CD8-positive, alpha-beta memory T cell (primary cell): ENCODE results near the gene REC8. TPM values are rescaled to one million over a fixed set of nuclear protein-coding genes. Genes with fewer than 3 reads are reported as not detected.

Source experiments
- CTCF ChIA-PET: fragments of 350-600 bp; sonication (Branson Sonifier 250); formaldehyde crosslinking; loops from one replicate; lab custom pipeline; 2021; ENCODE audit warnings: antibody characterized with exemption; lab: Charles Lee
- POLR2A ChIA-PET: fragments of 350-600 bp; sonication (Branson Sonifier 250); formaldehyde crosslinking; loops from one replicate; lab custom pipeline; 2021; ENCODE audit warnings: antibody characterized with exemption; lab: Charles Lee
- DNase-seq, 5 donors: peaks; one replicate each; pipeline versions ENCODE4 v3.0.0 to v3.0.0-alpha.2; 2020 to 2022; ENCODE audit warnings: mixed read lengths in 1 of 5
- H3K27ac ChIP-seq: one replicate; pipeline ENCODE4 v1.7.0; 2013; ENCODE audit warnings: low read depth, mild to moderate bottlenecking, low read length, moderate library complexity
- H3K27me3 ChIP-seq: 2 replicates; pipeline ENCODE4 v1.7.0; 2013; ENCODE audit warnings: low read length, mild to moderate bottlenecking; ENCODE audit not compliant: insufficient read depth, poor library complexity, severe bottlenecking
- H3K36me3 ChIP-seq: 2 replicates; pipeline ENCODE4 v1.7.0; 2013; ENCODE audit warnings: mild to moderate bottlenecking, low read length, moderate library complexity; ENCODE audit not compliant: insufficient read depth
- H3K4me1 ChIP-seq: 2 replicates; pipeline ENCODE4 v1.7.0; 2013; ENCODE audit warnings: mild to moderate bottlenecking, low read length, moderate library complexity; ENCODE audit not compliant: insufficient read depth
- H3K4me3 ChIP-seq: 2 replicates; pipeline ENCODE4 v1.7.0; 2013; ENCODE audit warnings: mild to moderate bottlenecking, low read length
- H3K9me3 ChIP-seq: 2 replicates; pipeline ENCODE4 v1.7.0; 2013; ENCODE audit warnings: mild to moderate bottlenecking, low read length
- H3K27ac Mint-ChIP-seq, 8 donors: one replicate each; pipeline ENCODE4 v1.8.0; 2020 to 2021; ENCODE audit warnings: mixed read lengths in 8 of 8, mild to moderate bottlenecking in 6 of 8, inconsistent platforms in 3 of 8, moderate library complexity in 3 of 8
- H3K27me3 Mint-ChIP-seq, 2 donors: one replicate each; pipeline ENCODE4 v1.8.0; 2020 to 2021; ENCODE audit warnings: mixed read lengths in 2 of 2, mild to moderate bottlenecking in 1 of 2, moderate library complexity in 1 of 2
- H3K36me3 Mint-ChIP-seq, 3 donors: one replicate each; pipeline ENCODE4 v1.8.0; 2020 to 2021; ENCODE audit warnings: mixed read lengths in 3 of 3, inconsistent platforms in 1 of 3, mild to moderate bottlenecking in 1 of 3
- H3K4me1 Mint-ChIP-seq, 3 donors: one replicate each; pipeline ENCODE4 v1.8.0; 2020 to 2021; ENCODE audit warnings: mixed read lengths in 3 of 3, inconsistent platforms in 1 of 3, mild to moderate bottlenecking in 1 of 3
- H3K4me3 Mint-ChIP-seq, 7 donors: one replicate each; pipeline ENCODE4 v1.8.0; 2020 to 2021; ENCODE audit warnings: mixed read lengths in 7 of 7, mild to moderate bottlenecking in 6 of 7, moderate library complexity in 4 of 7, inconsistent platforms in 2 of 7
- H3K9me3 Mint-ChIP-seq, 5 donors: one replicate each; pipeline ENCODE4 v1.8.0; 2020 to 2022; ENCODE audit warnings: mixed read lengths in 5 of 5, mild to moderate bottlenecking in 3 of 5, moderate library complexity in 2 of 5, inconsistent platforms in 1 of 5
- polyA plus RNA-seq: library from polyadenylated mRNA; unstranded; fragments of 300-500 nt; fragmentation: Illumina TruSeq; gene quantifications from one replicate; pipeline ENCODE4 v1.2.3, GENCODE V29; 2021
- total RNA-seq, 2 experiments: library from RNA; stranded (reverse); gene quantifications; one replicate each; pipeline ENCODE4 v1.2.3, GENCODE V29; 2021

REC8 gene
- total and polyA plus RNA-seq, 3 experiments from 2014 or later, result 10.0 to 26.7 (median 24.5) TPM

DNA sequence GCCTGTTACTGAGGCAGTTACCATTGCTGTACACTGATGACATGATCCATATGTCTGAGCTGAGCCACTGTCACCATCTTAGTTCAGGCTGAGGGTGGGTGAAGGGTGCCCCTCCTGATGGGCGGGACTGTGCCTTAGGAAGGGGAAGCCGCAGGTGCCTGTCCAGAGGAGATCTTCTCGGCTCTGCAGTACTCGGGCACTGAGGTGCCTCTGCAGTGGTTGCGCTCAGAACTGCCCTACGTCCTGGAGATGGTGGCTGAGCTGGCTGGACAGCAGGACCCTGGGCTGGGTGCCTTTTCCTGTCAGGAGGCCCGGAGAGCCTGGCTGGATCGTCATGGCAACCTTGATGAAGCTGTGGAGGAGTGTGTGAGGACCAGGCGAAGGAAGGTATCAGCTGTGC is 20.9 kb upstream of the REC8 start:
- peaks cover 27 to 44% (median 36%) of the 10 kb centered on the region in 3 donors for H3K4me1 Mint-ChIP-seq
- peak overlapping the region in 1 of 8 donors; percentile 23 for H3K27ac Mint-ChIP-seq
- peaks cover 8 to 76% (median 10%) of the 10 kb centered on the region in 3 donors for H3K36me3 Mint-ChIP-seq
- no peak overlapping the region for H3K4me3 ChIP-seq
- H3K36me3 ChIP-seq, result peaks cover 56% of the 10 kb centered on the region
- DNase-seq, result no peak
- no peaks in the 10 kb centered on the region for H3K9me3 Mint-ChIP-seq
- no peaks in the 10 kb centered on the region for H3K27me3 Mint-ChIP-seq
- CTCF ChIA-PET, result interaction anchor here (0.9 to 3.7 kb wide), 5 partner anchors 10 to 70 kb away, joined by 3 to 36 read pairs (median 4); partner anchors contain the start of genes EMC9, IRF9 and PSME1
- H3K27ac ChIP-seq, result no peak overlapping the region
- peak overlapping the region in 2 of 7 donors; percentile 36 to 98 for H3K4me3 Mint-ChIP-seq
- peaks cover 27% of the 10 kb centered on the region for H3K4me1 ChIP-seq
- no peaks in the 10 kb centered on the region for H3K27me3 ChIP-seq
- no peaks in the 10 kb centered on the region for H3K9me3 ChIP-seq
- POLR2A ChIA-PET, result interaction anchor here (0.5 kb wide), 1 partner anchor 1580 kb away, joined by 8 read pairs; no protein-coding TSS in a partner anchor

- POLR2A ChIA-PET, result interaction anchor here (0.5 kb wide), 2 partner anchors 24 to 1580 kb away, joined by 4 to 8 read pairs; no protein-coding TSS in a partner anchor
- no peaks in the 10 kb centered on the region for H3K9me3 ChIP-seq
- H3K4me3 ChIP-seq, result no peak overlapping the region
- H3K27me3 ChIP-seq, result no peaks in the 10 kb centered on the region
- peaks cover 26% of the 10 kb centered on the region for H3K4me1 ChIP-seq
- Mint-ChIP-seq H3K27me3 (no peaks in the 10 kb centered on the region), H3K9me3 (no peaks in the 10 kb centered on the region), H3K4me1 (peaks cover 22 to 40% (median 31%) of the 10 kb centered on the region in 3 donors), H3K4me3 (peak overlapping the region in 2 of 7 donors; percentile 36 to 98), H3K27ac (peak overlapping the region in 1 of 8 donors; percentile 61), H3K36me3 (peaks cover 8 to 74% (median 10%) of the 10 kb centered on the region in 3 donors)
- CTCF ChIA-PET, result interaction anchor here (0.9 to 3.7 kb wide), 6 partner anchors 9 to 93 kb away, joined by 3 to 36 read pairs (median 4); partner anchors contain the start of genes EMC9, IRF9 and PSME1
- DNase-seq, result no peak
- peaks cover 56% of the 10 kb centered on the region for H3K36me3 ChIP-seq
- H3K27ac ChIP-seq, result no peak overlapping the region
These were observed 20.3 kb upstream of the REC8 start for GRCh38 chr14:24151404-24152080.

DNA sequence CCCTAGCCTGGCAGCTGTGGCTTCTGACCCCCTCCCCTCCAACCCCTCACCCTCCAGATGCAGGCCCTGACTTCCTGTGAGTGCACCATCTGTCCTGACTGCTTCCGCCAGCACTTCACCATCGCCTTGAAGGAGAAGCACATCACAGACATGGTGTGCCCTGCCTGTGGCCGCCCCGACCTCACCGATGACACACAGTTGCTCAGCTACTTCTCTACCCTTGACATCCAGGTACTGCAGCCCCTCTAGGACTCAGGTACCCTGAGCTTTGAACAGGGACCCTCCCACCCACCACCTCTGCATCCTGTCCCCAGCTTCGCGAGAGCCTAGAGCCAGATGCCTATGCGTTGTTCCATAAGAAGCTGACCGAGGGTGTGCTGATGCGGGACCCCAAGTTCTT is 16.8 kb upstream of the REC8 start:
- Histone ChIP-seq H3K36me3 (peaks cover 56% of the 10 kb centered on the region), H3K9me3 (no peaks in the 10 kb centered on the region), H3K4me3 (no peak overlapping the region), H3K27ac (no peak overlapping the region), H3K27me3 (no peaks in the 10 kb centered on the region), H3K4me1 (peaks cover 3% of the 10 kb centered on the region)
- DNase-seq, result no peak
- Mint-ChIP-seq H3K9me3 (no peaks in the 10 kb centered on the region), H3K27me3 (no peaks in the 10 kb centered on the region), H3K36me3 (peaks cover 12 to 71% (median 14%) of the 10 kb centered on the region in 3 donors), H3K4me1 (peaks cover 8 to 21% (median 13%) of the 10 kb centered on the region in 3 donors), H3K27ac (peak overlapping the region in 4 of 8 donors; percentile 24 to 91 (median 83)), H3K4me3 (no peak overlapping the region)
- ChIA-PET CTCF (interaction anchor here (1.8 kb wide), 1 partner anchor 46 kb away, joined by 5 read pairs; no protein-coding TSS in a partner anchor), POLR2A (interaction anchor here (0.6 kb wide), 2 partner anchors 14 to 103 kb away, joined by 3 read pairs; no protein-coding TSS in a partner anchor)

DNA sequence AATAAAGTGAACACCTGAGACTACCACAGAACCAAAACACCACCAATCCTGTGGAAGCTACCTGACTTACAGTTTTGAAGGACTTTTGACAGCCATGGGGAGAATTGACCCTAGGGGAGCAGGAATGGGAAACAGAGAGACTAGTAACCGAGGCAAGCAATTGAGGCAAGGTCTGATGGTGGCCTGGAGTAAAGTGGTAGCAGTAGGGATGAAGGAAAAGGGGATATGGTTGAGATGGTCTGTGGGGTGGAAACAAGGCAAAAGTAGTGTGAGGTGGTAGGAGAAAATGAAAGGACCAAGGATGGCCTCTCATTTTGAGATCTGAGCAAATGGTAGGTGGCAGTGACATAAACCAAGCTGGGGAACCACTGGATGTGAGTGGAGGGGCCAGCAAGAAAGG is 15.0 kb upstream of the REC8 start:
- POLR2A ChIA-PET, result interaction anchor here (1.4 kb wide), 1 partner anchor 42 kb away, joined by 6 read pairs; the partner anchor contains the start of genes DCAF11 and NRL

DNA sequence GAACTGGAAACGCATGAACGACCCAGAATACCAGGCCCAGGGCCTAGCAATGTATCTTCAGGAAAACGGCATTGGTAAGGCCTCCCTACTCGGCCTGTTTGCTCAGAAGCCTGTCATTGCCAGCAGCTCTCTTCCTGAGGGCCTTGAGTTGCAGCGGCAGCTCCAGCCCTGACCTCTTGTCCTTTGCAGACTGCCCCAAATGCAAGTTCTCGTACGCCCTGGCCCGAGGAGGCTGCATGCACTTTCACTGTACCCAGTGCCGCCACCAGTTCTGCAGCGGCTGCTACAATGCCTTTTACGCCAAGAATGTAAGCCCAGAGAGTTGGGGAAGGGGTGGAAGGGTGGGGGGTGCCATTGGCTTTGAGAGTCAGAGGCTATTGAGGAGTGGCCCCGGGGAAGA is 14.5 kb upstream of the REC8 start:
- peaks cover 0 to 3% of the 10 kb centered on the region in 2 donors for H3K27me3 Mint-ChIP-seq
- CTCF ChIA-PET, result interaction anchor here (0.9 to 1.0 kb wide), 3 partner anchors 9 to 21 kb away, joined by 3 read pairs; partner anchors contain the start of genes PSME1 and RNF31
- peaks cover 21 to 29% (median 24%) of the 10 kb centered on the region in 3 donors for H3K4me1 Mint-ChIP-seq
- Histone ChIP-seq H3K4me1 (peaks cover 13% of the 10 kb centered on the region), H3K36me3 (peaks cover 40% of the 10 kb centered on the region), H3K9me3 (no peaks in the 10 kb centered on the region), H3K4me3 (no peak overlapping the region), H3K27me3 (no peaks in the 10 kb centered on the region), H3K27ac (no peak overlapping the region)
- POLR2A ChIA-PET, result interaction anchor here (1.4 kb wide), 1 partner anchor 43 kb away, joined by 6 read pairs; the partner anchor contains the start of genes DCAF11 and NRL
- no peak overlapping the region for H3K4me3 Mint-ChIP-seq
- H3K36me3 Mint-ChIP-seq, result peaks cover 15 to 70% (median 25%) of the 10 kb centered on the region in 3 donors
- no peak for DNase-seq
- peak overlapping the region in 4 of 8 donors; percentile 2 to 73 (median 49) for H3K27ac Mint-ChIP-seq
- no peaks in the 10 kb centered on the region for H3K9me3 Mint-ChIP-seq

More for the DNA sequence above, 15.0 kb upstream of the REC8 start:
- no peak overlapping the region for H3K4me3 ChIP-seq
- H3K4me1 ChIP-seq, result peaks cover 8% of the 10 kb centered on the region
- H3K27me3 ChIP-seq, result no peaks in the 10 kb centered on the region
- Mint-ChIP-seq H3K27ac (peak overlapping the region in 4 of 8 donors; percentile 23 to 85 (median 72)), H3K4me3 (peak overlapping the region in 1 of 7 donors; percentile 8), H3K9me3 (no peaks in the 10 kb centered on the region), H3K4me1 (peaks cover 18 to 28% (median 19%) of the 10 kb centered on the region in 3 donors), H3K36me3 (peaks cover 15 to 69% (median 21%) of the 10 kb centered on the region in 3 donors), H3K27me3 (peaks cover 0 to under 1% of the 10 kb centered on the region in 2 donors)
- no peak for DNase-seq
- CTCF ChIA-PET, result interaction anchor here (0.9 to 1.0 kb wide), 3 partner anchors 9 to 21 kb away, joined by 3 read pairs; partner anchors contain the start of genes PSME1 and RNF31
- peaks cover 43% of the 10 kb centered on the region for H3K36me3 ChIP-seq
- H3K27ac ChIP-seq, result no peak overlapping the region
- H3K9me3 ChIP-seq, result no peaks in the 10 kb centered on the region

- no peak for DNase-seq
- POLR2A ChIA-PET, result interaction anchor here (0.9 to 2.5 kb wide), 7 partner anchors 12 to 54 kb away, joined by 3 to 23 read pairs (median 12); partner anchors contain the start of genes CHMP4A, DCAF11, EMC9 and NRL
- H3K4me3 ChIP-seq, result no peak overlapping the region
- CTCF ChIA-PET, result interaction anchor here (0.8 to 5.2 kb wide), 25 partner anchors 9 to 281 kb away, joined by 3 to 50 read pairs (median 13); partner anchors contain the start of genes CHMP4A, DCAF11, DHRS1 and EMC9
- H3K27ac ChIP-seq, result peak overlapping the region; percentile 96
- H3K9me3 ChIP-seq, result no peaks in the 10 kb centered on the region
- no peaks in the 10 kb centered on the region for H3K9me3 Mint-ChIP-seq
- peaks cover 0 to 3% of the 10 kb centered on the region in 2 donors for H3K27me3 Mint-ChIP-seq
- peaks cover 34 to 47% (median 42%) of the 10 kb centered on the region in 3 donors for H3K4me1 Mint-ChIP-seq
- H3K4me1 ChIP-seq, result peaks cover 39% of the 10 kb centered on the region
- peak overlapping the region in 4 of 7 donors; percentile 15 to 79 (median 46) for H3K4me3 Mint-ChIP-seq
- peaks cover 26 to 82% (median 28%) of the 10 kb centered on the region in 3 donors for H3K36me3 Mint-ChIP-seq
- H3K27ac Mint-ChIP-seq, result peak overlapping the region; percentile 54 to 100 (median 88)
- H3K27me3 ChIP-seq, result no peaks in the 10 kb centered on the region
- H3K36me3 ChIP-seq, result peaks cover 46% of the 10 kb centered on the region
These were observed 11.9 kb upstream of the REC8 start for GRCh38 chr14:24159777-24160498.

GRCh38 chr14:24160499-24160849 is 11.4 kb upstream of the REC8 start:
- no peak for DNase-seq
- peaks cover 28 to 82% (median 29%) of the 10 kb centered on the region in 3 donors for H3K36me3 Mint-ChIP-seq

More at GRCh38 chr14:24160499-24160849, 11.4 kb upstream of the REC8 start:
- Histone ChIP-seq H3K27ac (peak overlapping the region; percentile 96), H3K36me3 (peaks cover 46% of the 10 kb centered on the region), H3K4me1 (peaks cover 41% of the 10 kb centered on the region), H3K9me3 (no peaks in the 10 kb centered on the region), H3K27me3 (no peaks in the 10 kb centered on the region), H3K4me3 (no peak overlapping the region)
- ChIA-PET CTCF (interaction anchor here (1.0 to 5.2 kb wide), 33 partner anchors 9 to 280 kb away, joined by 3 to 50 read pairs (median 5); partner anchors contain the start of genes CHMP4A, DCAF11, DHRS1 and EMC9), POLR2A (interaction anchor here (0.9 to 2.5 kb wide), 9 partner anchors 12 to 82 kb away, joined by 3 to 23 read pairs (median 11); partner anchors contain the start of genes CHMP4A, DCAF11, EMC9 and NRL)
- Mint-ChIP-seq H3K4me3 (peak overlapping the region in 3 of 7 donors; percentile 15 to 98 (median 31)), H3K4me1 (peaks cover 39 to 53% (median 46%) of the 10 kb centered on the region in 3 donors), H3K27me3 (peaks cover 0 to 3% of the 10 kb centered on the region in 2 donors), H3K9me3 (no peaks in the 10 kb centered on the region), H3K27ac (peak overlapping the region; percentile 54 to 100 (median 99))
